Fibroblast of the conjunctiva (primary cell): ENCODE data around the gene FASTKD3.

Source experiments
- DNase-seq: peaks from one replicate; pipeline ENCODE4 v3.0.0-alpha.2; 2010; ENCODE audit warnings: low read depth

Gene FASTKD3

GRCh38 chr5:7878381-7878873, 9.6 kb upstream of the FASTKD3 start:
- DNase-seq, result no peak

- no peak for DNase-seq
These were observed 9.0 kb upstream of the FASTKD3 start for GRCh38 chr5:7877851-7878250.

- DNase-seq, result no peak
These were observed 8.0 kb upstream of the FASTKD3 start for GRCh38 chr5:7876867-7877266.

GRCh38 chr5:7875151-7875550, 6.3 kb upstream of the FASTKD3 start:
- no peak for DNase-seq

- DNase-seq, result no peak
These were observed 5.8 kb upstream of the FASTKD3 start for GRCh38 chr5:7874639-7875038.

- no peak for DNase-seq
These were observed 4.4 kb upstream of the FASTKD3 start for GRCh38 chr5:7873216-7873615.

- DNase-seq, result no peak
These were observed 3.8 kb upstream of the FASTKD3 start for GRCh38 chr5:7872517-7873130.

- no peak for DNase-seq
These were observed 2.8 kb upstream of the FASTKD3 start for GRCh38 chr5:7871653-7872052.

GRCh38 chr5:7869474-7870136, 774 bp upstream of the FASTKD3 start:
- DNase-seq, result no peak

- no peak for DNase-seq
These were observed 431 bp downstream of the FASTKD3 start for GRCh38 chr5:7868427-7868772.

- DNase-seq, result no peak
These were observed 1.6 kb downstream of the FASTKD3 start for GRCh38 chr5:7867260-7867659.

GRCh38 chr5:7866196-7866595, 2.6 kb downstream of the FASTKD3 start:
- DNase-seq, result no peak

- DNase-seq, result no peak
These were observed 10.8 kb downstream of the FASTKD3 start for GRCh38 chr5:7857926-7858632.

- DNase-seq, result no peak
These were observed 11.5 kb downstream of the FASTKD3 start for GRCh38 chr5:7857361-7857760.

GRCh38 chr5:7856855-7857254, 12.0 kb downstream of the FASTKD3 start:
- no peak for DNase-seq

GRCh38 chr5:7855611-7856010, 13.2 kb downstream of the FASTKD3 start:
- DNase-seq, result no peak

GRCh38 chr5:7852988-7853387, 15.8 kb downstream of the FASTKD3 start:
- DNase-seq, result no peak

- no peak for DNase-seq
These were observed 16.3 kb downstream of the FASTKD3 start for GRCh38 chr5:7852542-7852941.

GRCh38 chr5:7851617-7852289, 17.1 kb downstream of the FASTKD3 start:
- no peak for DNase-seq

- no peak for DNase-seq
These were observed 17.6 kb downstream of the FASTKD3 start for GRCh38 chr5:7851240-7851592.

- no peak for DNase-seq
These were observed 18.2 kb downstream of the FASTKD3 start, which contains the start of gene CFAP90 for GRCh38 chr5:7850395-7851239. Gene CFAP90 (minus strand): TSS chr5:7851133. CDS start chr5:7851021, 112 bp downstream.
